NCI-H187 treated with DMSO at 0.1 percent for 48 hours (cell line): ENCODE measurements around the gene PARP2.
A peak's percentile ranks its signal among the peaks of the same experiment; 100 is the strongest.
"Not testable (repeated sequence)": the region's sequence is repeated elsewhere in the genome, so short reads cannot be mapped to it uniquely, and the experiment has no call there.

ENCODE experiments used
- DNase-seq: peaks from one replicate; lab custom pipeline; 2025; lab: John Stamatoyannopoulos, UW

The PARP2 gene

GRCh38 chr14:20343092-20343861 lies at the start of gene PARP2:
TSS of gene PARP2 (plus strand) at chr14:20343635. CDS start at chr14:20343642, 7 bp downstream.
- DNase-seq, result peak; percentile 98

- DNase-seq, result no peak
Measured at GRCh38 chr14:20294636-20295035, 48.8 kb upstream of the PARP2 start.

- no peak for DNase-seq
Measured at GRCh38 chr14:20295067-20295466, 48.4 kb upstream of the PARP2 start.

- DNase-seq, result no peak
Measured at GRCh38 chr14:20302042-20302755, 41.2 kb upstream of the PARP2 start.

GRCh38 chr14:20305265-20306078 lies 38.0 kb upstream of the PARP2 start, which contains the start of gene TTC5:
TSS of gene TTC5 (minus strand) at chr14:20305951. CDS start at chr14:20305937, 14 bp downstream.
- peak; percentile 61 for DNase-seq

- no peak for DNase-seq
Measured at GRCh38 chr14:20306079-20306423, 37.4 kb upstream of the PARP2 start.

- no peak for DNase-seq
Measured at GRCh38 chr14:20314026-20314425, 29.4 kb upstream of the PARP2 start.

- DNase-seq, result no peak
Measured at GRCh38 chr14:20317720-20318119, 25.7 kb upstream of the PARP2 start.

GRCh38 chr14:20327005-20327869 lies 16.2 kb upstream of the PARP2 start:
- no peak for DNase-seq

GRCh38 chr14:20328705-20329104 lies 14.7 kb upstream of the PARP2 start:
- DNase-seq, result no peak

- no peak for DNase-seq
Measured at GRCh38 chr14:20329355-20329754, 14.1 kb upstream of the PARP2 start.

GRCh38 chr14:20331053-20331613 lies 12.3 kb upstream of the PARP2 start:
- DNase-seq, result no peak

GRCh38 chr14:20332431-20332787 lies 11.0 kb upstream of the PARP2 start:
- DNase-seq, result no peak

- peak; percentile 76 for DNase-seq
Measured at GRCh38 chr14:20332788-20333493, 10.5 kb upstream of the PARP2 start, which contains the start of gene CCNB1IP1. TSS of gene CCNB1IP1 (minus strand) at chr14:20333279. CDS start at chr14:20316523, 16,756 bp downstream.

- DNase-seq, result no peak
Measured at GRCh38 chr14:20333494-20333841, 10.0 kb upstream of the PARP2 start.

- no peak for DNase-seq
Measured at GRCh38 chr14:20334017-20334416, 9.4 kb upstream of the PARP2 start.

GRCh38 chr14:20341032-20341431 lies 2.4 kb upstream of the PARP2 start:
- DNase-seq, result not testable (repeated sequence)

- DNase-seq, result no peak
Measured at GRCh38 chr14:20341646-20342045, 1.8 kb upstream of the PARP2 start.

- DNase-seq, result no peak
Measured at GRCh38 chr14:20343862-20344220, 406 bp downstream of the PARP2 start.

- no peak for DNase-seq
Measured at GRCh38 chr14:20345366-20345765, 1.9 kb downstream of the PARP2 start.

- DNase-seq, result no peak
Measured at GRCh38 chr14:20346713-20347112, 3.3 kb downstream of the PARP2 start.
